Central memory CD8-positive, alpha-beta T cell (primary cell): ENCODE data around the gene PLPPR3.

ENCODE experiments used
- ATAC-seq: fragments of 150-1000 bp; cut with Tn5 transposase; replicated peaks from 2 replicates; pipeline ENCODE4 v1.10.0; 2022; ENCODE audit warnings: mild to moderate bottlenecking, moderate FRiP score, moderate number of reproducible peaks; ENCODE audit not compliant: poor library complexity, severe bottlenecking; ENCODE audit errors: extremely low read depth
- DNase-seq, 2 donors: peaks; one replicate each; pipeline ENCODE4 v3.0.0; 2021; ENCODE audit warnings: low spot score in 2 of 2
- H3K27ac Mint-ChIP-seq: one replicate; pipeline ENCODE4 v1.8.0; 2022; ENCODE audit warnings: low read depth, mild to moderate bottlenecking, moderate library complexity, mixed read lengths
- H3K27me3 Mint-ChIP-seq: one replicate; pipeline ENCODE4 v1.8.0; 2022; ENCODE audit warnings: mixed read lengths
- H3K36me3 Mint-ChIP-seq: one replicate; pipeline ENCODE4 v1.8.0; 2022; ENCODE audit warnings: mild to moderate bottlenecking, moderate library complexity, mixed read lengths; ENCODE audit not compliant: insufficient read depth
- H3K4me1 Mint-ChIP-seq: one replicate; pipeline ENCODE4 v1.8.0; 2022; ENCODE audit warnings: mixed read lengths
- H3K4me3 Mint-ChIP-seq: one replicate; pipeline ENCODE4 v1.8.0; 2022; ENCODE audit warnings: mild to moderate bottlenecking, moderate library complexity, mixed read lengths
- H3K9me3 Mint-ChIP-seq: one replicate; pipeline ENCODE4 v1.8.0; 2022; ENCODE audit warnings: mixed read lengths

PLPPR3 gene

DNA sequence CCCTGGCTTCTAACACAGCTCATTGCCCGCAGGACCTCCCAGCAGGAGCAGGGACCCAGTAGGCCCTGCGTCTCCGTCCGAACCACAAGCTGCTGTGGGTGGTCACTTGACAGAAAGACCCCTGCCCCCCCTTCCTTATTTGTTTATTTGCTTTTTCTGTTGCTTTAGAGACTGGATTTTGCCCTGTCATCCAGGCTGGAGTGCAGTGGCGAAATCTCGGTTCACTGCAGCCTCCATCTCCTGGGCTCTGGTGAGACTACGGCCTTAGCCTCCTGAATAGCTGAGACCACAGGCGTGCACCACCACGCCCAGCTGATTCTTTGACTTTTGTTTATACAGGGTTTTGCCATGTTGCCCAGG lies 32.1 kb downstream of the PLPPR3 start:
- DNase-seq = no peak
- no peaks in the 10 kb centered on the region for H3K9me3 Mint-ChIP-seq
- H3K4me3 Mint-ChIP-seq = no peak overlapping the region

DNA sequence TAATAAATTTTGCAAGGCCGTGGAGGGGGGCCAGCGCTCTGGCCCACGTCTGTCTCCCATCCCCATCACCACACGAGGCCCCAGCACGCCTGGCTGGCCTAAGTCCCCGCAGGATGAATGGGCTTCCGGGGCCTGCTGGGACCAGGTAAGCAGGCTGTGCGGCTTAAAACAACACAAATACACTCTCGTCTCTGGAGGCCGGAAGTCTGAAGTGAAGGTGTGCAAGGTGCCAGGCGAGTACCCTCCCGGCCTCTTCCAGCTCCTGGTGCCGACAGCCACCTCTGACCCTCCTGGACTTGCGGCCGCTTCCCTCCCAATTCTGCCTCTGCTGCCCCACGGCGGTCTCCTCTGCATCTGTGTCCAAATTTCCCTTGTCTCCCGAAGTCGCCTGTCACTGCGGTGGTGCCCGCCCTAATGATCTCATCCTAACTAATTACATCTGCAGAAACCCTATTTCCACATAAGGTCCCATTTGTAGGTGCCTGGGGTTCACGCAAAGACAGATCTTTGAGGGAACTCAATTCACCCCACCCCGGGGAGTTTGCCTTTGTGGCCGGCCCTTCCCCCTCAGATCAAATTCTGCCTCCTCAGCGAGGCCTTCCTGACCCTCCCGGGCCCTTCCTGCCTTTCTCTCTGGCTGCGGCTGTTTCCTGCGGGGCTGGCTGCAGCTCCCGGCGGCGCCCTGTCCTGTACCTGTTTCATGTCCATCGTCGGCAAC lies 32.6 kb downstream of the PLPPR3 start:
- H3K4me3 Mint-ChIP-seq = no peak overlapping the region
- DNase-seq (no peak), ATAC-seq (no peak)
- H3K36me3 Mint-ChIP-seq = peaks cover 1% of the 10 kb centered on the region
- no peaks in the 10 kb centered on the region for H3K4me1 Mint-ChIP-seq
- H3K9me3 Mint-ChIP-seq = no peaks in the 10 kb centered on the region
- no peaks in the 10 kb centered on the region for H3K27me3 Mint-ChIP-seq
- H3K27ac Mint-ChIP-seq = no peak overlapping the region

More for the DNA sequence above, 32.1 kb downstream of the PLPPR3 start:
- Mint-ChIP-seq H3K27ac (no peak overlapping the region), H3K4me1 (no peaks in the 10 kb centered on the region), H3K27me3 (no peaks in the 10 kb centered on the region), H3K36me3 (peaks cover 1% of the 10 kb centered on the region)
- ATAC-seq = no peak

DNA sequence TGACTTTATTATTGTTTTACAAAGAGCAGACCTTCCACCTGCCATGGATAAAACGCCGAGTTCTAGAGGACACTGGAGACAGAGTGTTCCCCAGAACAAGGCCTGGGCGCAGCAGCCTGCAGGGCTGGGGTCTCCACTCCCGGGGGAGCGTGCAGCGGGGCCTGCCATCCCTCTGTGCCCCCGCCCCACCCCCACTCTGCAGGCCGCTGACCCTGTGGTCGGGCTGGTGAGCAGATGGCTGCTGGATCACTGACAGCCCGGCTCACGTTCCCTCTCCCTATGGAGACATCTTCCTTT lies 33.1 kb downstream of the PLPPR3 start:
- Mint-ChIP-seq H3K4me1 (no peaks in the 10 kb centered on the region), H3K4me3 (no peak overlapping the region), H3K27ac (no peak overlapping the region), H3K9me3 (no peaks in the 10 kb centered on the region), H3K27me3 (no peaks in the 10 kb centered on the region), H3K36me3 (peaks cover 1% of the 10 kb centered on the region)
- DNase-seq = no peak
- no peak for ATAC-seq

DNA sequence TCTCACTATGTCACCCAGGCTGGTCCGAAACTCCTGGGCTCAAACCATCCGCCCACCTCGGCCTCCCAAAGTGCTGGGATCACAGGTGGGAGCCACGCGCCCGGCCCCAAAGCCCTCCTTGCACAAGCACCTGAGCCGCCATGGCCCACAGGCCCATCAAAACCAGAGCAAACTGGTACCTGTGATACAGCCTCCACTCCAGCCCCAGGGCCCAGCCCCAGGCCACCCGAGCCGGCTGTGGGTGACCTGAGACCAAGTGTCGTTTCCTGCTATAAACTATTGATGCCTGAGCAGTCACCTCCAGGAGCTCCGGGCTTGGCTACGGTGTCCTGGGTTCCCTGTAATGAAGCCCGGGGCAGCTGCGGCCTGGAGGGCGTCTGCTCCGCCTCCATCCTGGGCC lies 34.2 kb downstream of the PLPPR3 start:
- Mint-ChIP-seq H3K36me3 (peaks cover 1% of the 10 kb centered on the region), H3K27me3 (no peaks in the 10 kb centered on the region)
- ATAC-seq = no peak

DNA sequence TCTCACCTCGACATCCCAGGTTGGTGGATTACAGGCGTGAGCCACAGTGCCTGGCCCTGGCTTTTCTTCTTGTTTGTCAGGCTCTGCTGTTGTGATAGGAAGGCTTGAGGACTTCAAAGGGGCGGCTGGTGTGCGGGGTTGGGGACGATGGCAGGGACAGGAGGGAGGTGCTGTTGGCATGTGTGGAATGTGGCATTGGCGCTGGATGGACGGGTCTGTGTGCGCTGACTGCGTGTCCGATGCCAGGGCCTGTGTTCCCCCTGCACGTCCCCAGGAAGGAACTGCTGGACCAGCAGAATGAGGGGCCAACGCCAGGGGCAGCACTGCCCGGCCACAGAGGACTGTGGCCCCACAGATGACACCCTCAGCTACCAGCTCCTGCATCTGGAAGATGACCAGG lies 37.2 kb downstream of the PLPPR3 start:
- Mint-ChIP-seq H3K27ac (no peak overlapping the region), H3K9me3 (no peaks in the 10 kb centered on the region), H3K36me3 (peaks cover 1% of the 10 kb centered on the region), H3K27me3 (peaks cover 7% of the 10 kb centered on the region), H3K4me1 (no peaks in the 10 kb centered on the region), H3K4me3 (no peak overlapping the region)
- DNase-seq = no peak
- no peak for ATAC-seq

More for the DNA sequence above, 34.2 kb downstream of the PLPPR3 start:
- no peaks in the 10 kb centered on the region for H3K9me3 Mint-ChIP-seq
- no peaks in the 10 kb centered on the region for H3K4me1 Mint-ChIP-seq
- DNase-seq = no peak
- H3K27ac Mint-ChIP-seq = no peak overlapping the region
- no peak overlapping the region for H3K4me3 Mint-ChIP-seq

DNA sequence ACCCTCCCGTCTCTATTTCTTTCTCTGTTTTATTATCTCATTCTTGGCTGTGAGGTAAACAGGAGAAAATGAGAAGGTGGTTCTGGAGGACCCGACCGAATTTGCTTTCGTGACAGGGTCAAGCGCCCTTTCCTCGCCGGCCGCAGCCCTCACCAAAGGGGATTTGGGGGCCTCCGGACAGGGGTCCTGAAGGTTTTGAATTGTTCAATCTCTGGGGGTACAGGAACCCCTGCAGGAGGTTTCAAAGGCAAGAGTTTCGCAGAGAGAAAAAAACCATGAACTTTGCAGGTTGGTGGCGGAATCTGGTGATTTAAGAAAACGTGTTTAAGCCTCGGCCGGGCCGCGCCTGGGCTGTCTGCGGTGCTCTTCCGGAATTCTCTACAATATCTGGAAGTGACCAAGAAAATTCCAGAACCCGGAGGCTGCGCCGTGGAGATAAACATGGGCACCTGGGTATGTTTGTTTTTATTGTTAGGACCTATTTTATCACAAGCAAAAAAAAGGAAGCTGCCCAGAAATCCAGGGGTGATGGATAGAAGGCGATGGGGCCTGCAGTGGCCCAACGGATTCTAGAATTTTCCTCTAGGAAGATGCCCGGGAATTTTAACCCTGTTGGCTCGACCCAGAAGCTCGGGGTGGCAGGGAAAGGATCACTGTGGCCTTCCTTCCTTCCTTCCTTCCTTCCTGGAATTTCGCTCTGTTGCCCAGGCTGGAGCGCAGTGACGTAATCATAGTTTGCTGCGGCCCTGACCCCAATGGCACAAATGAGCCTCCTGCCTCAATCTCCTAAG lies 38.7 kb downstream of the PLPPR3 start:
- no peak for DNase-seq
- Mint-ChIP-seq H3K27ac (no peak overlapping the region), H3K9me3 (no peaks in the 10 kb centered on the region), H3K36me3 (peaks cover 1% of the 10 kb centered on the region), H3K27me3 (peaks cover 14% of the 10 kb centered on the region), H3K4me1 (no peaks in the 10 kb centered on the region), H3K4me3 (no peak overlapping the region)
- ATAC-seq = no peak

DNA sequence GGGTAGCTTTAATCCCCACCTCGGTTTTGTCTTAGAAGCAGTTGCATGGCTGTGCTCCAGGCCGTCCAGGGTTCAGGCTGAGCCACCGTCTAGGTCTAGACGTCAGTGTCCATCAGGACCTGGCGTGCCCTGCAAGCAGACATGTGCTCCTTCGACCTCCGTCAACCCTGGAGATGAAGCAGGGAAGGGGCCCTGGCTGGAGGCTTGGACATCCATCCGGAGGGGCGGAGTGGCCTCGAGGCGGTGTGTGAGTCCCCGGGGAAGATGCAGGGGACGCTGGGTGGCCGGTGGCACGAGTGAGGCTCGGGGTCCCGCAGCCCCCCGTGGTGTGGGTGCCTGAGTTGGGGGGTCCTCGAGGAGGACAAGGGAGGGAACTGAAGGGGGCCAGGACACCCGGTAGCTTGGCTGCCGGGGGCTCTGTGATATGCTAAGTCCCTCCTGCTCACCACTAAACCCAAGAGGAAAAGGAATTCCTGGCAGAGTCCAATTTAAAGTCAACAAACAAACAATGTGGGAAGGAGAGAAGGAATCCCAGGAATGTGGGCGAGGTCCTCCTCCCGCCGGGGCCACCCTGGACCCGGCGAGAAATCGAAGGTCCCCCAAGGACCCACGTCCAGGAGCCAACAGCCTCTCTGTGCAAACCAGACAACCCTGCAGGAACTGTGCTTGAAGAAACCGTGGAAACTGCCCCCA lies 39.4 kb downstream of the PLPPR3 start:
- H3K4me1 Mint-ChIP-seq = no peaks in the 10 kb centered on the region
- no peak overlapping the region for H3K27ac Mint-ChIP-seq
- H3K36me3 Mint-ChIP-seq = no peaks in the 10 kb centered on the region
- H3K27me3 Mint-ChIP-seq = peaks cover 14% of the 10 kb centered on the region
- H3K9me3 Mint-ChIP-seq = no peaks in the 10 kb centered on the region
- ATAC-seq (no peak), DNase-seq (no peak)
- no peak overlapping the region for H3K4me3 Mint-ChIP-seq

DNA sequence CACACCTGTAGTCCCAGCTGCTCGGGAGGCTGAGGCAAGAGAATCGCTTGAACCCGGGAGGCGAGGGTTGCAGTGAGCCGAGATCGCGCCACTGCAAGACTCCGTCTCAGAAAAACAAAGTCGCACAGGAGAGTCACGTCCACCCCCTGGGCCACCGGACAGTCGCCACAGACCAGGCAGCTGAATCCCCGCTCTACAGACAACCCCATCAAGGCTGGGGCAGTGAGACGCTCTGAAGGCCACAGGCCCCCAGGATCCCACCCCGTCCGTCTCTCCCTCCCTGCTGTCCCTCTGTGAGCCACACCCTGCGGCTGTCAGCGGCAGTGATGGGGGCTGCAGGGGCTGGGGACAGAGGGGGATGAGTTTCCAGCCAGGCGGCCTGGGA lies 40.0 kb downstream of the PLPPR3 start:
- ATAC-seq (no peak), DNase-seq (no peak)
- Mint-ChIP-seq H3K27ac (no peak overlapping the region), H3K4me1 (no peaks in the 10 kb centered on the region), H3K36me3 (no peaks in the 10 kb centered on the region), H3K9me3 (no peaks in the 10 kb centered on the region), H3K4me3 (no peak overlapping the region), H3K27me3 (peaks cover 14% of the 10 kb centered on the region)

DNA sequence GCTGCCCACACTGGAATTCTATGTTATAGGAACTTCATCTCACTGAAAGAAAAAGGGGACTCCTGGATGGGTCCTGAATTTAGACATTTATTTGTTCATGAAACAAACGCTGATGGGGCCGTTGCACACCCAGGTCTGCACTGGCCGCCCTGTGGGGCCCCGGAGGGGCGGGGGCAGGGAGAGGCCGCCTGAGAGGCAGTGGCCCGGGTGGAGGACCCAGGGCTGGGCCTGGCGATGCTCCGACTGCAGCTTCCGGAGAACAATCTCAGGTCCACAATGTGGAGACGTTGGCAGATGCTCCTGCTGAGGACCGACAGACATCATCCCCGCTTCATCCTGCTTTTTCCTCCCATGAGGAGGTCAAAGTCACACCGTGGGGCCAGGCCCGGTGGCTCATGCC lies 40.8 kb downstream of the PLPPR3 start:
- no peak for DNase-seq
- Mint-ChIP-seq H3K9me3 (no peaks in the 10 kb centered on the region), H3K27ac (no peak overlapping the region), H3K27me3 (peaks cover 14% of the 10 kb centered on the region), H3K4me3 (no peak overlapping the region), H3K4me1 (no peaks in the 10 kb centered on the region), H3K36me3 (no peaks in the 10 kb centered on the region)
- ATAC-seq = no peak

DNA sequence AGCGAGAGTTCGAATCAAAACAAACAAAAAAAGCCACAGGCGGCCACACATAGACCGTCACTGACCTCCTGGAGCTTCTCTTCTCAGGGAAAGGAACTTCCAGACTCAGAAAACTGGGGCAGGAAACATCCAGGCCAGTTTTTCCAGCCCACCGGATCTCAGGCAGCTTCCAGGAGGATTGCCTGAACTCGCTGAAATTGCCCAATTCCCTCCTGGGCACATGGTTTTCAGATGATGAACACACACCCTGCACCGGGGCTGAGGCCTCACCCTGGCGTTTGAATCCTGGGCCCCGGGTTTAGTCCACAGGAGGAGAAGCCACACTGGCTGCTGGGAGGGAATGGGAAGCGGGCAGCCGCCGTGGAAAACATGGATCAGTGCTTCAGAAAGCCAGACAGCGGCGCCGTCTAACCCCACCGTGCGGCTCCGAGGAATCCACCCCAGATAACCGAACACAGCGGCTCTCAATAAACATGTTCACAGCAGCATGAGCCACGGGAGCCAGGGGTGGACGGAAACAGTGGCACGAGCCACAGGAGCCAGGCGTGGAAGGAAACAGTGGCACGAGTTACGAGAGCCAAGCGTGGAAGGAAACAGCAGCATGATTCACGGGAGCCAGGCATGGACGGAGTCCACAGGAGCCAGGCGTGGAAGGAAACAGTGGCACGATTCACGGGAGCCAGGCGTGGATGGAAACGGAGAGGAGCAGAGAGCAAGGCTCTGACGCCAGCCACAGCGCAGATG lies 42.7 kb downstream of the PLPPR3 start:
- H3K4me1 Mint-ChIP-seq = no peaks in the 10 kb centered on the region
- no peak overlapping the region for H3K27ac Mint-ChIP-seq
- ATAC-seq (no peak), DNase-seq (no peak)
- no peaks in the 10 kb centered on the region for H3K9me3 Mint-ChIP-seq
- peaks cover 14% of the 10 kb centered on the region for H3K27me3 Mint-ChIP-seq
- no peaks in the 10 kb centered on the region for H3K36me3 Mint-ChIP-seq
- H3K4me3 Mint-ChIP-seq = no peak overlapping the region

DNA sequence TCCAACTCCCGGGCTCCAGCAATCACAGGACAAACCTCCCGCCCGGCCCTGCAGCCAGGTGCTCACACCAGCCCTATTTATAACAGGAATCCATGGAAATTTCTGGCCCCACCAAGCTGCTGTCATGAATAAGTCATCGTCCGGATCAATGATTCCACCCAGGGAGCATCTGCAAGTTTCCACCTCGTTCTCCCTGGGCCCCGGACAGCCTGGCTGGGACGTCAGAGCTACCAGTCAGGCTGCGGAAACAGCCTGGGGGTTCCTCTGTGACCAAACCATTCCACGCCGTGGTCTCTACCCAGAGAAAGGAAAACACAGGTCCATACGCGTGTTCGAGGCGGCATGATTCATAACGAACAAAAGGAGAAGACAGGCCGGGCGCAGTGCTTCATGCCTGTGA lies 45.2 kb downstream of the PLPPR3 start:
- Mint-ChIP-seq H3K4me3 (no peak overlapping the region), H3K9me3 (no peaks in the 10 kb centered on the region), H3K27ac (no peak overlapping the region), H3K27me3 (peaks cover 22% of the 10 kb centered on the region), H3K36me3 (no peaks in the 10 kb centered on the region), H3K4me1 (no peaks in the 10 kb centered on the region)
- DNase-seq = no peak
- ATAC-seq = no peak

DNA sequence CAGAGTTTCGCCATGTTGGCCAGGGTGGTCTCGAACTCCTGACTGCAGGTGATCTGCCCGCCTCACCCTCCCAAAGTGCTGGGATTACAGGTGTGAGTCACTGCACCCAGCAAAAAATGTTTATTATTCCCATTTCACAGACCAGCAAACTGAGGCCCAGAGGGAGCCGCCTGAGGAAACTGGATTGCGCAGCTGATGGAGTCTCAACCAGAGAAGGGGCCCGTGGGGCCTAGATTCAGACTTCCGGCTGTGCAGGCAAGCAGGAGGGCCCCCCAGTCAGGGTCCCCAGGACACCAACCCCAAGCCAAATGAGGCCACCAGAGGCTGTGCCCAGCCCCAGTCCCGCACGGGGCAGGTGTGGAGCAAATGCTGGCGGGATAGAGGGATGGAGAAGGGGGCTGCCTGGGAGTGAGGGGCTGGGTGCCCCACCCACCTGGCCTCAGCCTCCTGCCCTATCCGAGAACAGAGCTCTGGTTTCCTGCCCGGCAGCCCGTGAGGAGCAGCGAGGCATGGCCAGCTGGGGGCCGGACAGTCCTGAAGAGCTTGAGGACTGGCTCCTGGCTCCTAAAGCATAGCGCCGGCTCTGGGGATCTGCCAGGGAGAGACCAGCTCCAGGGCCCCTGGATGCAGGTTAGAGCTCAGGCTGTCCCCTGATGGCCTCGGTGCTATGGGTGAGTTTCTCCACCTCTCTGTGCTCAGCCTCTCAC lies 48.9 kb downstream of the PLPPR3 start:
- ATAC-seq (no peak), DNase-seq (no peak)
- no peak overlapping the region for H3K27ac Mint-ChIP-seq
- H3K27me3 Mint-ChIP-seq = peaks cover 9% of the 10 kb centered on the region
- H3K36me3 Mint-ChIP-seq = no peaks in the 10 kb centered on the region
- no peaks in the 10 kb centered on the region for H3K4me1 Mint-ChIP-seq
- H3K4me3 Mint-ChIP-seq = no peak overlapping the region
- no peaks in the 10 kb centered on the region for H3K9me3 Mint-ChIP-seq
